Sigmoid colon (tissue), 4 donors: ENCODE data around the gene SLC44A4.

ENCODE experiments used
- CTCF ChIP-seq, 4 experiments: fragments of 450-650 bp in 3 of 4; fragments of 200-600 bp in 1 of 4; IDR thresholded peaks; one replicate each; pipeline ENCODE4 v1.5.1; 2016 to 2019; ENCODE audit warnings: antibody characterized with exemption in 4 of 4, mild to moderate bottlenecking in 3 of 4, moderate library complexity in 2 of 4
- EP300 ChIP-seq, 4 donors: sonication (generic); formaldehyde crosslinking; IDR thresholded peaks; one replicate each; pipeline ENCODE4 v1.6.1; 2017; ENCODE audit warnings: antibody characterized with exemption in 4 of 4
- POLR2A ChIP-seq, 2 donors: fragments of 450-650 bp; IDR thresholded peaks; one replicate each; pipeline ENCODE4 v1.6.1; 2016; ENCODE audit warnings: antibody characterized with exemption in 2 of 2, mild to moderate bottlenecking in 2 of 2, moderate library complexity in 2 of 2

GRCh38 chr6:31915351-31915750 lies 36.6 kb upstream of the SLC44A4 start:
- TF ChIP-seq CTCF (IDR thresholded peaks at IDR 0.05) (no peak), POLR2A (IDR thresholded peaks at IDR 0.05) (no peak), EP300 (IDR thresholded peaks at IDR 0.05) (no peak)
